C4-2B (cell line): ENCODE results near the gene VPS45.

Source experiments
- CTCF ChIP-seq: fragments of 450-650 bp; conservative IDR thresholded peaks from 2 replicates; pipeline ENCODE4 v1.5.1; 2017; ENCODE audit warnings: mild to moderate bottlenecking
- ZFX ChIP-seq: fragments of 450-650 bp; IDR thresholded peaks from 2 replicates; pipeline ENCODE4 v1.6.1; 2017

GRCh38 chr1:150180474-150180873, 112.9 kb downstream of the VPS45 start:
- no peak for TF ChIP-seq CTCF
- TF ChIP-seq ZFX: no peak
